ENCODE results near the gene NDUFB7.

- TF ChIP-seq CTCF (optimal IDR thresholded peaks at IDR 0.05 in 1 of 3, IDR thresholded peaks at IDR 0.05 in 1 of 3, conservative IDR thresholded peaks at IDR 0.05 in 1 of 3; ENCODE audit: extremely low read depth in 1 of 3, insufficient read depth in 2 of 3, low read length in 3 of 3) (no peak), EZH2 (IDR thresholded peaks at IDR 0.05; ENCODE audit: low read length) (no peak)
Measured at GRCh38 chr19:14530005-14530348, 41.9 kb downstream of the NDUFB7 start.

All from keratinocyte (primary cell).